Measurements from ENCODE around the gene FANCB. TPM values are rescaled to one million over a fixed set of nuclear protein-coding genes. Genes with fewer than 3 reads are reported as not detected.

The FANCB gene
- total RNA-seq, 1 donor from 2014 or later = 2.8 TPM

- FAIRE-seq = no peak
- Histone ChIP-seq H3K9me3 (ENCODE audit: insufficient read depth, low read depth, low read length) (no peaks in the 10 kb centered on the region), H3K4me3 (ENCODE audit: insufficient read depth, low read depth, low read length) (no peak overlapping the region), H3K4me2 (ENCODE audit: low read length) (no peak overlapping the region), H3K4me1 (ENCODE audit: insufficient read depth, low read length) (peaks cover 6% of the 10 kb centered on the region), H3K79me2 (ENCODE audit: insufficient read depth, low read length) (no peaks in the 10 kb centered on the region), H2AFZ (ENCODE audit: low read depth, low read length) (no peak overlapping the region), H4K20me1 (ENCODE audit: insufficient read depth, low read length) (no peaks in the 10 kb centered on the region), H3K9ac (ENCODE audit: low read length) (no peak overlapping the region), H3K27me3 (ENCODE audit: insufficient read depth, low read length) (no peaks in the 10 kb centered on the region), H3K36me3 (ENCODE audit: insufficient read depth, low read length) (no peaks in the 10 kb centered on the region), H3K27ac (ENCODE audit: low read depth, low read length) (no peak overlapping the region)
- no peaks in the 10 kb centered on the region for H3K27me3 Mint-ChIP-seq (ENCODE audit: low read depth, unreplicated experiment)
- H3K4me1 Mint-ChIP-seq (ENCODE audit: low read depth, unreplicated experiment) = peaks cover 13% of the 10 kb centered on the region
- no peak for DNase-seq (ENCODE audit: low read depth)
- TF ChIP-seq EZH2 (IDR thresholded peaks at IDR 0.05; ENCODE audit: insufficient read depth, low read length) = no peak
- TF ChIP-seq, protein P1, sequence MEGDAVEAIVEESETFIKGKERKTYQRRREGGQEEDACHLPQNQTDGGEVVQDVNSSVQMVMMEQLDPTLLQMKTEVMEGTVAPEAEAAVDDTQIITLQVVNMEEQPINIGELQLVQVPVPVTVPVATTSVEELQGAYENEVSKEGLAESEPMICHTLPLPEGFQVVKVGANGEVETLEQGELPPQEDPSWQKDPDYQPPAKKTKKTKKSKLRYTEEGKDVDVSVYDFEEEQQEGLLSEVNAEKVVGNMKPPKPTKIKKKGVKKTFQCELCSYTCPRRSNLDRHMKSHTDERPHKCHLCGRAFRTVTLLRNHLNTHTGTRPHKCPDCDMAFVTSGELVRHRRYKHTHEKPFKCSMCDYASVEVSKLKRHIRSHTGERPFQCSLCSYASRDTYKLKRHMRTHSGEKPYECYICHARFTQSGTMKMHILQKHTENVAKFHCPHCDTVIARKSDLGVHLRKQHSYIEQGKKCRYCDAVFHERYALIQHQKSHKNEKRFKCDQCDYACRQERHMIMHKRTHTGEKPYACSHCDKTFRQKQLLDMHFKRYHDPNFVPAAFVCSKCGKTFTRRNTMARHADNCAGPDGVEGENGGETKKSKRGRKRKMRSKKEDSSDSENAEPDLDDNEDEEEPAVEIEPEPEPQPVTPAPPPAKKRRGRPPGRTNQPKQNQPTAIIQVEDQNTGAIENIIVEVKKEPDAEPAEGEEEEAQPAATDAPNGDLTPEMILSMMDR (IDR thresholded peaks at IDR 0.05; ENCODE audit: insufficient read depth, low read depth, low read length) = no peak
- H3K4me3 Mint-ChIP-seq (ENCODE audit: unreplicated experiment) = no peak overlapping the region
- no peak overlapping the region for H3K27ac Mint-ChIP-seq (ENCODE audit: unreplicated experiment)
- H3K9me3 Mint-ChIP-seq (ENCODE audit: unreplicated experiment) = no peaks in the 10 kb centered on the region
- H3K36me3 Mint-ChIP-seq (ENCODE audit: low read depth, unreplicated experiment) = no peaks in the 10 kb centered on the region
Measured at GRCh38 chrX:14837155-14837554, 35.7 kb downstream of the FANCB start.

DNA sequence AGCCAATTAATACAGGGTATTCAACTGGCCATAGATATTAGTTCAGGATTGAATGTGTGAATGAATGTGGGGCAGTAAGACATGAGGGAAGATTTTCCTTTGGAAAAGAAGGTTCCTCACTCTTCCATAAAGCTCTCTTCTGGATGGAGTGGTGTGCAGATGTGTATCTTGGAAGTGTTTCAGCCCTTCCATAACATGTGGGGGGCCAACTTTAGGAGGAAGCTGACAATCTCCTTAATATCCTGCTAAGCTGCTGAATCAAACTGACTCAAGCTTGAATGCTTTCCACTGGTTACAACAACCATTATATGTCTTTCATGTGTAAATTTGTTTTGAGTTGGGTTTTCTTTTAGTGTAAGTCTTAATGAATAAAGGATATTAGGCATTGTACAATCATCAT is 40.3 kb downstream of the FANCB start:
- Histone ChIP-seq H3K27me3 (ENCODE audit: insufficient read depth, low read length) (no peaks in the 10 kb centered on the region), H2AFZ (ENCODE audit: low read depth, low read length) (no peak overlapping the region), H3K4me2 (ENCODE audit: low read length) (peak overlapping the region; percentile 63), H3K9me3 (ENCODE audit: insufficient read depth, low read depth, low read length) (no peaks in the 10 kb centered on the region), H3K36me3 (ENCODE audit: insufficient read depth, low read length) (no peaks in the 10 kb centered on the region), H4K20me1 (ENCODE audit: insufficient read depth, low read length) (no peaks in the 10 kb centered on the region), H3K4me3 (ENCODE audit: insufficient read depth, low read depth, low read length) (no peak overlapping the region), H3K9ac (ENCODE audit: low read length) (peak overlapping the region; percentile 32), H3K79me2 (ENCODE audit: insufficient read depth, low read length) (no peaks in the 10 kb centered on the region), H3K27ac (ENCODE audit: low read depth, low read length) (peak overlapping the region; percentile 70), H3K4me1 (ENCODE audit: insufficient read depth, low read length) (peaks cover 6% of the 10 kb centered on the region)
- Mint-ChIP-seq H3K4me1 (ENCODE audit: low read depth, unreplicated experiment) (peaks cover 10% of the 10 kb centered on the region), H3K27me3 (ENCODE audit: low read depth, unreplicated experiment) (no peaks in the 10 kb centered on the region), H3K36me3 (ENCODE audit: low read depth, unreplicated experiment) (no peaks in the 10 kb centered on the region), H3K9me3 (ENCODE audit: unreplicated experiment) (peaks cover 6% of the 10 kb centered on the region), H3K4me3 (ENCODE audit: unreplicated experiment) (no peak overlapping the region), H3K27ac (ENCODE audit: unreplicated experiment) (peak overlapping the region; percentile 72)
- no peak for FAIRE-seq
- peak; percentile 12 for DNase-seq (ENCODE audit: low read depth)
- TF ChIP-seq, protein P1 (IDR thresholded peaks at IDR 0.05; ENCODE audit: insufficient read depth, low read depth, low read length) = no peak
- TF ChIP-seq EZH2 (IDR thresholded peaks at IDR 0.05; ENCODE audit: insufficient read depth, low read length) = no peak

- no peaks in the 10 kb centered on the region for H3K79me2 ChIP-seq (ENCODE audit: insufficient read depth, low read length)
- FAIRE-seq = no peak
- peaks cover 6% of the 10 kb centered on the region for H3K9me3 Mint-ChIP-seq (ENCODE audit: unreplicated experiment)
Measured at GRCh38 chrX:14832151-14832550, 40.7 kb downstream of the FANCB start.

More at GRCh38 chrX:14832151-14832550, 40.7 kb downstream of the FANCB start:
- H3K27ac Mint-ChIP-seq (ENCODE audit: unreplicated experiment) = peak overlapping the region; percentile 84
- Histone ChIP-seq H3K36me3 (ENCODE audit: insufficient read depth, low read length) (no peaks in the 10 kb centered on the region), H2AFZ (ENCODE audit: low read depth, low read length) (no peak overlapping the region), H4K20me1 (ENCODE audit: insufficient read depth, low read length) (no peaks in the 10 kb centered on the region), H3K4me1 (ENCODE audit: insufficient read depth, low read length) (peaks cover 6% of the 10 kb centered on the region), H3K9ac (ENCODE audit: low read length) (peak overlapping the region; percentile 32), H3K27ac (ENCODE audit: low read depth, low read length) (peak overlapping the region; percentile 70), H3K4me3 (ENCODE audit: insufficient read depth, low read depth, low read length) (no peak overlapping the region), H3K9me3 (ENCODE audit: insufficient read depth, low read depth, low read length) (no peaks in the 10 kb centered on the region), H3K4me2 (ENCODE audit: low read length) (peak overlapping the region; percentile 63), H3K27me3 (ENCODE audit: insufficient read depth, low read length) (no peaks in the 10 kb centered on the region)
- no peak overlapping the region for H3K4me3 Mint-ChIP-seq (ENCODE audit: unreplicated experiment)
- H3K27me3 Mint-ChIP-seq (ENCODE audit: low read depth, unreplicated experiment) = no peaks in the 10 kb centered on the region
- no peaks in the 10 kb centered on the region for H3K36me3 Mint-ChIP-seq (ENCODE audit: low read depth, unreplicated experiment)
- peak; percentile 62 for DNase-seq (ENCODE audit: low read depth)
- TF ChIP-seq EZH2 (IDR thresholded peaks at IDR 0.05; ENCODE audit: insufficient read depth, low read length) = no peak
- TF ChIP-seq, protein P1 (IDR thresholded peaks at IDR 0.05; ENCODE audit: insufficient read depth, low read depth, low read length) = no peak
- H3K4me1 Mint-ChIP-seq (ENCODE audit: low read depth, unreplicated experiment) = peaks cover 10% of the 10 kb centered on the region
